CD4-positive, CD25-positive, alpha-beta regulatory T cell (primary cell): ENCODE results near the gene TPK1. TPM values are rescaled to one million over a fixed set of nuclear protein-coding genes. Genes with fewer than 3 reads are reported as not detected.
A peak's percentile ranks its signal among the peaks of the same experiment; 100 is the strongest.

ENCODE experiments used
- ATAC-seq, 2 donors: fragments of 150-1000 bp; cut with Tn5 transposase; one replicate each; pipeline ENCODE4 v1.10.0; 2021; ENCODE audit warnings: low read depth in 2 of 2, moderate number of reproducible peaks in 2 of 2, moderate library complexity in 1 of 2
- DNase-seq, 3 donors: peaks; one replicate each; pipeline versions ENCODE4 v3.0.0 to v3.0.0-alpha.2; 2012 to 2022; ENCODE audit warnings: mixed read lengths in 1 of 3
- H3K27ac ChIP-seq: one replicate; pipeline ENCODE4 v1.7.0; 2013; ENCODE audit warnings: mild to moderate bottlenecking, low read length; ENCODE audit not compliant: insufficient read depth, poor library complexity, severe bottlenecking
- H3K27me3 ChIP-seq: one replicate; pipeline ENCODE4 v1.7.0; 2013; ENCODE audit warnings: low read length; ENCODE audit not compliant: control insufficient read depth, insufficient read depth
- H3K36me3 ChIP-seq: one replicate; pipeline ENCODE4 v1.7.0; 2013; ENCODE audit warnings: mild to moderate bottlenecking, low read length, moderate library complexity; ENCODE audit not compliant: control insufficient read depth, insufficient read depth
- H3K4me1 ChIP-seq: 2 replicates; pipeline ENCODE4 v1.7.0; 2013; ENCODE audit warnings: mild to moderate bottlenecking, low read length; ENCODE audit not compliant: insufficient read depth, control insufficient read depth, poor library complexity, severe bottlenecking
- H3K4me3 ChIP-seq: one replicate; pipeline ENCODE4 v1.7.0; 2013; ENCODE audit warnings: low read depth, mild to moderate bottlenecking, low read length, moderate library complexity
- H3K9me3 ChIP-seq, 2 experiments: 1 replicate in 1 of 2; 2 replicates in 1 of 2; pipeline ENCODE4 v1.7.0; 2013; ENCODE audit warnings: low read length in 2 of 2, mild to moderate bottlenecking in 1 of 2, moderate library complexity in 1 of 2; ENCODE audit not compliant: control insufficient read depth in 2 of 2
- H3K27ac Mint-ChIP-seq, 3 donors: one replicate each; pipeline ENCODE4 v1.8.0; 2020 to 2022; ENCODE audit warnings: mild to moderate bottlenecking in 3 of 3, mixed read lengths in 3 of 3, moderate library complexity in 2 of 3
- H3K27me3 Mint-ChIP-seq: one replicate; pipeline ENCODE4 v1.8.0; 2022; ENCODE audit warnings: mild to moderate bottlenecking, mixed read lengths
- H3K36me3 Mint-ChIP-seq: one replicate; pipeline ENCODE4 v1.8.0; 2020; ENCODE audit warnings: mixed read lengths
- H3K4me1 Mint-ChIP-seq, 4 donors: one replicate each; pipeline ENCODE4 v1.8.0; 2020 to 2022; ENCODE audit warnings: mixed read lengths in 4 of 4, mild to moderate bottlenecking in 1 of 4
- H3K4me3 Mint-ChIP-seq, 4 donors: one replicate each; pipeline ENCODE4 v1.8.0; 2020 to 2022; ENCODE audit warnings: mild to moderate bottlenecking in 4 of 4, mixed read lengths in 4 of 4, moderate library complexity in 3 of 4
- H3K9me3 Mint-ChIP-seq, 7 donors: one replicate each; pipeline ENCODE4 v1.8.0; 2020 to 2022; ENCODE audit warnings: mixed read lengths in 7 of 7, mild to moderate bottlenecking in 3 of 7, moderate library complexity in 2 of 7
- polyA plus RNA-seq, 4 donors: library from polyadenylated mRNA; unstranded; fragments of 300-500 nt; fragmentation: Illumina TruSeq; gene quantifications; one replicate each; pipeline ENCODE4 v1.2.3, GENCODE V29; 2021
- total RNA-seq: library from RNA; stranded (reverse); gene quantifications from one replicate; pipeline ENCODE4 v1.2.3, GENCODE V29; 2022

The TPK1 gene
- total and polyA plus RNA-seq, 5 donors from 2014 or later = 30.5 to 38.8 (median 31.6) TPM

GRCh38 chr7:144835155-144835611 is 670 bp downstream of the TPK1 start:
- Histone ChIP-seq H3K4me3 (peak overlapping the region; percentile 90), H3K4me1 (peaks cover 28% of the 10 kb centered on the region), H3K27ac (peak overlapping the region; percentile 94), H3K27me3 (no peaks in the 10 kb centered on the region), H3K36me3 (no peaks in the 10 kb centered on the region), H3K9me3 (no peaks in the 10 kb centered on the region)
- peaks cover 0 to 6% (median 0%) of the 10 kb centered on the region in 7 donors for H3K9me3 Mint-ChIP-seq
- ATAC-seq (peak; percentile 9 to 16), DNase-seq (peak in 2 of 3 donors; percentile 23 to 71)
- H3K27ac Mint-ChIP-seq = peak overlapping the region; percentile 99 to 100 (median 100)
- no peaks in the 10 kb centered on the region for H3K27me3 Mint-ChIP-seq
- peak overlapping the region; percentile 95 to 99 (median 96) for H3K4me3 Mint-ChIP-seq
- peaks cover 8% of the 10 kb centered on the region for H3K36me3 Mint-ChIP-seq
- peaks cover 22 to 61% (median 26%) of the 10 kb centered on the region in 4 donors for H3K4me1 Mint-ChIP-seq

GRCh38 chr7:144834641-144835144 is 1.2 kb downstream of the TPK1 start:
- ATAC-seq (peak in 1 of 2 donors; percentile 6), DNase-seq (peak in 2 of 3 donors; percentile 32 to 68)
- Mint-ChIP-seq H3K4me1 (peaks cover 24 to 66% (median 30%) of the 10 kb centered on the region in 4 donors), H3K36me3 (peaks cover 8% of the 10 kb centered on the region), H3K27ac (peak overlapping the region; percentile 99 to 100 (median 100)), H3K9me3 (peaks cover 0 to 6% (median 0%) of the 10 kb centered on the region in 7 donors), H3K4me3 (peak overlapping the region; percentile 95 to 99 (median 96)), H3K27me3 (no peaks in the 10 kb centered on the region)
- Histone ChIP-seq H3K27me3 (no peaks in the 10 kb centered on the region), H3K9me3 (no peaks in the 10 kb centered on the region), H3K36me3 (no peaks in the 10 kb centered on the region), H3K4me1 (peaks cover 33% of the 10 kb centered on the region), H3K27ac (peak overlapping the region; percentile 94), H3K4me3 (peak overlapping the region; percentile 90)

GRCh38 chr7:144830811-144831210 is 5.0 kb downstream of the TPK1 start:
- peak overlapping the region in 2 of 4 donors; percentile 16 to 65 for H3K4me3 Mint-ChIP-seq
- no peak for ATAC-seq
- H3K27me3 Mint-ChIP-seq = no peaks in the 10 kb centered on the region
- peaks cover 25 to 60% (median 30%) of the 10 kb centered on the region in 4 donors for H3K4me1 Mint-ChIP-seq
- Histone ChIP-seq H3K4me3 (no peak overlapping the region), H3K27ac (peak overlapping the region; percentile 47), H3K9me3 (no peaks in the 10 kb centered on the region), H3K27me3 (no peaks in the 10 kb centered on the region), H3K36me3 (no peaks in the 10 kb centered on the region), H3K4me1 (peaks cover 34% of the 10 kb centered on the region)
- peaks cover 0 to 3% (median 0%) of the 10 kb centered on the region in 7 donors for H3K9me3 Mint-ChIP-seq
- H3K27ac Mint-ChIP-seq = peak overlapping the region; percentile 20 to 100 (median 97)
- H3K36me3 Mint-ChIP-seq = peaks cover 8% of the 10 kb centered on the region
- no peak for DNase-seq

- H3K9me3 ChIP-seq = no peaks in the 10 kb centered on the region
- ATAC-seq (peak; percentile 13 to 26), DNase-seq (no peak)
- peak overlapping the region; percentile 7 to 100 (median 97) for H3K27ac Mint-ChIP-seq
- no peaks in the 10 kb centered on the region for H3K36me3 ChIP-seq
- no peaks in the 10 kb centered on the region for H3K27me3 ChIP-seq
- H3K27ac ChIP-seq = peak overlapping the region; percentile 42
- peaks cover 25 to 64% (median 31%) of the 10 kb centered on the region in 4 donors for H3K4me1 Mint-ChIP-seq
- H3K4me1 ChIP-seq = peaks cover 34% of the 10 kb centered on the region
- peak overlapping the region in 3 of 4 donors; percentile 16 to 65 (median 49) for H3K4me3 Mint-ChIP-seq
- H3K9me3 Mint-ChIP-seq = peaks cover 0 to under 1% (median 0%) of the 10 kb centered on the region in 7 donors
- peak overlapping the region; percentile 48 for H3K4me3 ChIP-seq
- peaks cover 11% of the 10 kb centered on the region for H3K36me3 Mint-ChIP-seq
- no peaks in the 10 kb centered on the region for H3K27me3 Mint-ChIP-seq
These were observed 5.6 kb downstream of the TPK1 start for GRCh38 chr7:144830024-144830785.

GRCh38 chr7:144827621-144828020 is 8.2 kb downstream of the TPK1 start:
- H3K4me1 Mint-ChIP-seq = peaks cover 29 to 64% (median 41%) of the 10 kb centered on the region in 4 donors

GRCh38 chr7:144826208-144826607 is 9.6 kb downstream of the TPK1 start:
- Mint-ChIP-seq H3K4me3 (no peak overlapping the region), H3K36me3 (peaks cover 18% of the 10 kb centered on the region), H3K27ac (no peak overlapping the region), H3K27me3 (no peaks in the 10 kb centered on the region), H3K9me3 (no peaks in the 10 kb centered on the region), H3K4me1 (peaks cover 33 to 69% (median 48%) of the 10 kb centered on the region in 4 donors)
- Histone ChIP-seq H3K36me3 (no peaks in the 10 kb centered on the region), H3K4me3 (no peak overlapping the region), H3K4me1 (peaks cover 25% of the 10 kb centered on the region), H3K27ac (no peak overlapping the region), H3K27me3 (no peaks in the 10 kb centered on the region), H3K9me3 (no peaks in the 10 kb centered on the region)
- ATAC-seq (no peak), DNase-seq (no peak)

More at GRCh38 chr7:144827621-144828020, 8.2 kb downstream of the TPK1 start:
- no peak overlapping the region for H3K4me3 Mint-ChIP-seq
- H3K27me3 Mint-ChIP-seq = no peaks in the 10 kb centered on the region
- no peaks in the 10 kb centered on the region for H3K9me3 Mint-ChIP-seq
- Histone ChIP-seq H3K36me3 (no peaks in the 10 kb centered on the region), H3K27ac (no peak overlapping the region), H3K4me3 (no peak overlapping the region), H3K4me1 (peaks cover 13% of the 10 kb centered on the region), H3K9me3 (no peaks in the 10 kb centered on the region), H3K27me3 (no peaks in the 10 kb centered on the region)
- peaks cover 18% of the 10 kb centered on the region for H3K36me3 Mint-ChIP-seq
- ATAC-seq (no peak), DNase-seq (no peak)
- peak overlapping the region in 1 of 3 donors; percentile 14 for H3K27ac Mint-ChIP-seq

- H3K4me1 ChIP-seq = peaks cover 36% of the 10 kb centered on the region
- Mint-ChIP-seq H3K4me3 (no peak overlapping the region), H3K4me1 (peaks cover 36 to 71% (median 53%) of the 10 kb centered on the region in 4 donors), H3K9me3 (no peaks in the 10 kb centered on the region), H3K27ac (peak overlapping the region in 1 of 3 donors; percentile 65), H3K27me3 (no peaks in the 10 kb centered on the region), H3K36me3 (peaks cover 13% of the 10 kb centered on the region)
- H3K4me3 ChIP-seq = no peak overlapping the region
- H3K27me3 ChIP-seq = no peaks in the 10 kb centered on the region
- ATAC-seq (no peak), DNase-seq (no peak)
- H3K9me3 ChIP-seq = no peaks in the 10 kb centered on the region
- no peaks in the 10 kb centered on the region for H3K36me3 ChIP-seq
- H3K27ac ChIP-seq = no peak overlapping the region
These were observed 11.5 kb downstream of the TPK1 start for GRCh38 chr7:144824360-144824759.
